Spleen (tissue), 11 donors: ENCODE measurements around the gene PYGO2. TPM values are rescaled to one million over a fixed set of nuclear protein-coding genes. Genes with fewer than 3 reads are reported as not detected.

ENCODE experiments used
- DNase-seq: peaks from one replicate; pipeline ENCODE4 v3.0.0-alpha.2; 2020
- H3K27ac ChIP-seq, 8 donors: fragments of 200-600 bp; sonication (generic) in 7 of 8; 1 replicate in 4 of 8; 2 replicates in 4 of 8; pipeline versions ENCODE4 v1.5.0 to v1.8.0; 2016 to 2021; ENCODE audit warnings: inconsistent platforms in 4 of 8, mild to moderate bottlenecking in 4 of 8, moderate library complexity in 1 of 8
- H3K27me3 ChIP-seq, 7 donors: fragments of 200-600 bp; sonication (generic) in 6 of 7; replicated peaks in 1 of 7; 1 replicate in 4 of 7; 2 replicates in 3 of 7; pipeline versions ENCODE4 v1.5.0 to v1.8.0; 2016 to 2021; ENCODE audit warnings: inconsistent platforms in 3 of 7, mild to moderate bottlenecking in 1 of 7
- H3K36me3 ChIP-seq, 6 donors: fragments of 200-600 bp; sonication (generic) in 5 of 6; 1 replicate in 4 of 6; 2 replicates in 2 of 6; pipeline versions ENCODE4 v1.5.0 to v1.8.0; 2016 to 2021; ENCODE audit warnings: inconsistent platforms in 2 of 6
- H3K4me1 ChIP-seq, 6 donors: fragments of 200-600 bp; sonication (generic) in 5 of 6; 1 replicate in 3 of 6; 2 replicates in 3 of 6; pipeline versions ENCODE4 v1.5.0 to v1.8.0; 2016 to 2021; ENCODE audit warnings: inconsistent platforms in 3 of 6
- H3K4me3 ChIP-seq, 8 donors: fragments of 200-600 bp; sonication (generic) in 7 of 8; 1 replicate in 4 of 8; 2 replicates in 4 of 8; pipeline versions ENCODE4 v1.5.0 to v1.8.0; 2016 to 2021; ENCODE audit warnings: inconsistent platforms in 4 of 8, mild to moderate bottlenecking in 4 of 8, moderate library complexity in 2 of 8
- H3K9me3 ChIP-seq, 8 donors: fragments of 200-600 bp; sonication (generic) in 7 of 8; 1 replicate in 4 of 8; 2 replicates in 4 of 8; pipeline versions ENCODE4 v1.5.0 to v1.8.0; 2016 to 2021; ENCODE audit warnings: inconsistent platforms in 4 of 8
- POLR2A ChIP-seq, 3 donors: fragments of 450-650 bp; IDR thresholded peaks; one replicate each; pipeline ENCODE4 v1.5.1; 2017; ENCODE audit warnings: antibody characterized with exemption in 3 of 3, mild to moderate bottlenecking in 1 of 3
- POLR2AphosphoS5 ChIP-seq, 3 donors: sonication (generic); formaldehyde crosslinking; IDR thresholded peaks; one replicate each; pipeline ENCODE4 v1.5.1; 2017; ENCODE audit warnings: antibody characterized with exemption in 3 of 3
- WGBS, 5 donors: extraction: QIAGEN DNeasy Blood & Tissue Kit in 3 of 5; methylation state at CpG; one replicate each; pipeline versions ENCODE4 v1.1.5 to v1.1.7; 2013 to 2018; 5-methylcytosine and 5-hydroxymethylcytosine counted together
- intact Hi-C: fragments of 100-400 bp; cut with DNase I; formaldehyde crosslinking; loops from one replicate; pipeline ENCODE4 v1.15.0; 2023; ENCODE audit warnings: low total_unique reads
- polyA plus RNA-seq, 3 donors: library from polyadenylated mRNA; stranded (reverse); fragments of 200-250 nt; gene quantifications; one replicate each; pipeline ENCODE4 v1.2.1, GENCODE V29; 2013
- total RNA-seq, 7 donors: library from RNA; depleted of rRNA in 3 of 7; stranded (reverse); fragments of >200 nt in 3 of 7; fragmentation: NEBNext Ultra II Directional in 4 of 7; extraction: Animal tissue kit (Norgen Biotek cat#: 25700) in 4 of 7; gene quantifications; one replicate each; pipeline versions ENCODE4 v1.1.0 to v1.2.1, GENCODE V29; 2016 to 2021
- TF ChIP-seq, protein P1 (sequence below), 11 experiments: fragments of 200-600 bp in 7 of 11; fragments of 450-650 bp in 4 of 11; sonication (generic) in 4 of 11; IDR thresholded peaks in 8 of 11; conservative IDR thresholded peaks in 3 of 11; 1 replicate in 7 of 11; 2 replicates in 4 of 11; pipeline versions ENCODE4 v1.4.0 to v1.8.0; 2016 to 2021; ENCODE audit warnings: antibody characterized with exemption in 11 of 11, inconsistent platforms in 4 of 11, mild to moderate bottlenecking in 1 of 11
- donor health status: healthy with polysubstance abuse.
- donor health status: DM: no; HTN: no; CAD: no; lungs with moderate emphysema.
- donor health status: DM: no; HTN: no; CAD: no.
- donor health status: Bipolar disorder and iron deficiency.
- donor health status: healthy.
- donor health status: DM: no; HTN: no; CAD: no.
- donor health status: DM: yes; HTN: yes; CAD: no.

Gene PYGO2
- total and polyA plus RNA-seq, 10 donors: 19.8 to 36.6 (median 35.2) TPM

GRCh38 chr1:154969246-154969645, 7.7 kb upstream of the PYGO2 start:
- H3K4me3 ChIP-seq: peak overlapping the region in 6 of 8 donors; percentile 12 to 81 (median 36)
- 62 to 76% (median 68%) methylated on average over 5 of the region's 5 CpGs for WGBS, 5 donors
- H3K27ac ChIP-seq: peak overlapping the region in 7 of 8 donors; percentile 92 to 100 (median 99)
- peaks cover 3 to 65% (median 46%) of the 10 kb centered on the region in 6 donors for H3K36me3 ChIP-seq
- H3K4me1 ChIP-seq: peaks cover 32 to 95% (median 78%) of the 10 kb centered on the region in 6 donors
- DNase-seq: peak; percentile 59
- H3K9me3 ChIP-seq: no peaks in the 10 kb centered on the region
- TF ChIP-seq POLR2A (IDR thresholded peaks at IDR 0.05) (no peak), POLR2AphosphoS5 (IDR thresholded peaks at IDR 0.05) (no peak)
- TF ChIP-seq, protein P1, sequence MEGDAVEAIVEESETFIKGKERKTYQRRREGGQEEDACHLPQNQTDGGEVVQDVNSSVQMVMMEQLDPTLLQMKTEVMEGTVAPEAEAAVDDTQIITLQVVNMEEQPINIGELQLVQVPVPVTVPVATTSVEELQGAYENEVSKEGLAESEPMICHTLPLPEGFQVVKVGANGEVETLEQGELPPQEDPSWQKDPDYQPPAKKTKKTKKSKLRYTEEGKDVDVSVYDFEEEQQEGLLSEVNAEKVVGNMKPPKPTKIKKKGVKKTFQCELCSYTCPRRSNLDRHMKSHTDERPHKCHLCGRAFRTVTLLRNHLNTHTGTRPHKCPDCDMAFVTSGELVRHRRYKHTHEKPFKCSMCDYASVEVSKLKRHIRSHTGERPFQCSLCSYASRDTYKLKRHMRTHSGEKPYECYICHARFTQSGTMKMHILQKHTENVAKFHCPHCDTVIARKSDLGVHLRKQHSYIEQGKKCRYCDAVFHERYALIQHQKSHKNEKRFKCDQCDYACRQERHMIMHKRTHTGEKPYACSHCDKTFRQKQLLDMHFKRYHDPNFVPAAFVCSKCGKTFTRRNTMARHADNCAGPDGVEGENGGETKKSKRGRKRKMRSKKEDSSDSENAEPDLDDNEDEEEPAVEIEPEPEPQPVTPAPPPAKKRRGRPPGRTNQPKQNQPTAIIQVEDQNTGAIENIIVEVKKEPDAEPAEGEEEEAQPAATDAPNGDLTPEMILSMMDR (IDR thresholded peaks at IDR 0.05 in 8 of 11, conservative IDR thresholded peaks at IDR 0.05 in 3 of 11): no peak
- intact Hi-C loops: no loop called here
- no peaks in the 10 kb centered on the region for H3K27me3 ChIP-seq

GRCh38 chr1:154968731-154969130, 7.1 kb upstream of the PYGO2 start:
- peak overlapping the region in 7 of 8 donors; percentile 92 to 100 (median 99) for H3K27ac ChIP-seq
- H3K9me3 ChIP-seq: no peaks in the 10 kb centered on the region
- intact Hi-C loops: no loop called here
- no peak for DNase-seq
- 78 to 93% (median 92%) methylated on average over 3 of the region's 3 CpGs for WGBS, 5 donors
- peak overlapping the region in 1 of 8 donors; percentile 81 for H3K4me3 ChIP-seq
- H3K27me3 ChIP-seq: no peaks in the 10 kb centered on the region
- peaks cover 3 to 70% (median 50%) of the 10 kb centered on the region in 6 donors for H3K36me3 ChIP-seq
- no peak for TF ChIP-seq POLR2A (IDR thresholded peaks at IDR 0.05)
- TF ChIP-seq, protein P1 (IDR thresholded peaks at IDR 0.05 in 8 of 11, conservative IDR thresholded peaks at IDR 0.05 in 3 of 11): no peak
- peak in 1 of 3 donors; percentile 29 for TF ChIP-seq POLR2AphosphoS5 (IDR thresholded peaks at IDR 0.05)
- peaks cover 32 to 100% (median 79%) of the 10 kb centered on the region in 6 donors for H3K4me1 ChIP-seq

DNA sequence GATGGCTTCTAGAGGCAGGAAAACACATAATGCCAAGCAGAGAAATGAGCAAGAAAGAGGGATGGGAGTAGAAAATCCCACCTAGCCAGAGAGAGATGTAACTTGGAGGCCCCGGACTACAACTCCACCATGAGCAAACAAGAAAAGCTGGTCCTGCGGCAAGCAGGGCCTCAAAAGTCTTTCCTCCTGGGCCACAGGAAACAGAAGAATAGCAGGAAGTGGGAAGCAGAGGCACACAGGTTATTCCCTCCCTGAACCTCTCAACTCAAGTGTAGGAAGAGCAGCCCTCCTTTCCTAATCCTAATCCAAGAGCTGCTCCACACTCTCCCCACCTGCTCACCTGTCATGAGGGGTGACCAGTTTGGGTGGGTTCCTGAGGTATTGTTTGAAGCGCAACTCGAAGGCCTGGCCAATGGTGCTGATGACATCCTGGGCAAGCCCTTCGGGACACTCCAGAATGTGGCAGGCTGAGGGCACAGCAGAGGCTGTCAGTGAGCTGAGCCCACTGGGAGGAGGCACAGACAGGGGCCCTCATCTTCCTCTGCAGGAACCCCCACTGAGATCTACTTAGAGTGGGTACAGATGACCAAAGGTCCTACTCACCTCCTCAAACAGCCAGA, 5.9 kb upstream of the PYGO2 start:
- DNase-seq: no peak
- no peaks in the 10 kb centered on the region for H3K27me3 ChIP-seq
- TF ChIP-seq POLR2AphosphoS5 (IDR thresholded peaks at IDR 0.05): no peak
- TF ChIP-seq POLR2A (IDR thresholded peaks at IDR 0.05): no peak
- TF ChIP-seq, protein P1 (IDR thresholded peaks at IDR 0.05 in 8 of 11, conservative IDR thresholded peaks at IDR 0.05 in 3 of 11): no peak
- H3K36me3 ChIP-seq: peaks cover 3 to 82% (median 60%) of the 10 kb centered on the region in 6 donors
- peaks cover 33 to 100% (median 81%) of the 10 kb centered on the region in 6 donors for H3K4me1 ChIP-seq
- peak overlapping the region in 7 of 8 donors; percentile 4 to 100 (median 96) for H3K27ac ChIP-seq
- WGBS, 5 donors: 64 to 86% (median 81%) methylated on average over 5 of the region's 5 CpGs
- H3K4me3 ChIP-seq: no peak overlapping the region
- intact Hi-C loops: no loop called here
- H3K9me3 ChIP-seq: no peaks in the 10 kb centered on the region

- intact Hi-C loops: no loop called here
- Histone ChIP-seq H3K27me3 (no peaks in the 10 kb centered on the region), H3K27ac (peak overlapping the region in 4 of 8 donors; percentile 0 to 99 (median 58)), H3K4me3 (no peak overlapping the region), H3K4me1 (peaks cover 22 to 95% (median 73%) of the 10 kb centered on the region in 6 donors), H3K36me3 (peaks cover 3 to 79% (median 60%) of the 10 kb centered on the region in 6 donors), H3K9me3 (no peaks in the 10 kb centered on the region)
- DNase-seq: peak; percentile 66
- WGBS, 5 donors: 82 to 93% (median 91%) methylated on average over 5 to 7 of the region's 7 CpGs
- TF ChIP-seq, protein P1 (IDR thresholded peaks at IDR 0.05 in 8 of 11, conservative IDR thresholded peaks at IDR 0.05 in 3 of 11): no peak
- TF ChIP-seq POLR2A (IDR thresholded peaks at IDR 0.05) (no peak), POLR2AphosphoS5 (IDR thresholded peaks at IDR 0.05) (no peak)
These were observed 4.5 kb upstream of the PYGO2 start for GRCh38 chr1:154966111-154966510.
